HTR-8/SVneo (cell line): ENCODE results near the gene DOK6.
"Not testable (repeated sequence)": the region's sequence is repeated elsewhere in the genome, so short reads cannot be mapped to it uniquely, and the experiment has no call there.

ENCODE experiments used
- DNase-seq: peaks from one replicate; pipeline ENCODE4 v3.0.0; 2011; ENCODE audit warnings: low spot score, mixed read lengths; ENCODE audit not compliant: insufficient read length
- FAIRE-seq: peaks from 2 replicates; lab custom pipeline; 2011; peaks lifted over from hg19 to GRCh38; lab: Jason Lieb, UNC

DOK6 gene

DNA sequence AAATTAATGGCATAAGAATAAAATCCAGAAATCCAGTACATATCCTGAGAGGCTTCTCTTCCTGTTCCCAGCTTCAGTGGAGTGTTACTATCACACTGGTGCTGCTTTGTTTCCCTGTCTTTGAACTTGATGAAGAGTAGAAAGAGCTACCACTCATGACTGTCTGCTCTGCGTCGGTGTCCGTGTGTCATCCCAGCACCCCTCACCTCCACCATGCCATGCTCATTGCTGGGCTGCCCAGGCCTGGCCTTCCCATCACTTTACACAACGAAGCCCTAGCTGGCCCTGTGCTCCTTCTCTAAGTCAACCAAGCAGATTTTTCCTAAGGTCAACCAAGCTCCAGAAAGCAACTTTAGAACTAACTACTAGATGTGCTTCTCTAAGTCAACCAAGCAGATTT is 215.4 kb downstream of the DOK6 start:
- DNase-seq (no peak), FAIRE-seq (no peak)

DNA sequence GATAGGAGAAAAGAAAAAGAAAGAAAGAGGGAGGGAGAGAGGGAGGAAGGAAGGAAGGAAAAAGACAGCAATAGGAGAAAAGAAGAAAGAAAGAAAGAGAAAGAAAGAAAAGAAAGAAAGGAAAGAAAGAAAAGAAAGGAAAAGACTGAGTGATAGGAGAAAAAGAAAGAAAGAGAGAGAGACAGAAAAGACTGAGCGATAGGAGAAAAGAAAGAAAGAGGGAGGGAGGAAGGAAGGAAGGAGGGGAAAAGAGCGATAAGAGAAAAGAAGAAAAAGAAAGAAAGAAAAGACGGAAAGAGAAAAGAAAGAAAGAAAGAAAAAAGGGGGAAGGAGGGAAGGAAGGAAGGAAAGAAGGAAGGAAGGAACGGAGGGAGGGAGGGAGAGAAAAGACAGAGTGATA is 216.7 kb downstream of the DOK6 start:
- no peak for DNase-seq
- FAIRE-seq: no peak

DNA sequence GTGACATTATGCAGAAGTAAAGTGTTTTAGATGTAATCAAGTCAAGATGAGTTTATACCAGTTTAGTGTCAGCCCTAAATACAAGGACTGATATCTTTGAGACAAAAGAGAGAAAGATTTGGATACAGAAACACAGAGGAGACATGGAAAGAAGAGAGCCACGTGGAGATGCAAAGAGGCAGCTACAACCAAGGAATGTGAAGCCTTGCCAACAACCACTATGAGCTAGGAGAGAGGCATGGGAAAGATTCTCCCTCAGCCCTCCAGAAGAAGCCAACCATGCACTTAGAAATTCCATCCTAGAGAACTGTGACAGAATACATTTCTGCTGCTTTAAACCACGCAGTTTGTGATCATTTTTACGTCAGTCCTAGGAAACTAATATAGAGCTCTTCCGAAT is 217.2 kb downstream of the DOK6 start:
- FAIRE-seq (no peak), DNase-seq (no peak)

- FAIRE-seq (no peak), DNase-seq (no peak)
Measured at GRCh38 chr18:69622184-69622583, 221.5 kb downstream of the DOK6 start.

DNA sequence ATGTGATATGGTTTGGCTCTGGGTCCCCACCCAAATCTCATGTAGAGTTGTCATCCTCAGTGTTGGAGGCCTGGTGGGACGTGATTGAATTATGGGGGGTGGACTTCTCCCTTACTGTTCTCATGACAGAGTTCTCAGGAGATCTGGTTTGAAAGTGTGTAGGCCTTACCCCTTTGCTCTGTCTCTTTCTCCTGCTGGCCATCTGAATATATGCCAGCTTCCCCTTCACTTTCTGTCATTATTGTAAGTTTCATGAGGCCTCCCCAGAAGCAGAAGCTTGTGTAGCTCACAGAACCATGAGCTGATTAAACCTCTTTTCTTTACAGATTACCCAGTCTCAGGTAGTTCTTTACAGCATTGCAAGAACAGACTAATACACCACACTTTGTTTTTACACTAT is 222.3 kb downstream of the DOK6 start:
- DNase-seq (no peak), FAIRE-seq (no peak)

- FAIRE-seq (no peak), DNase-seq (no peak)
Measured at GRCh38 chr18:69626171-69626570, 225.5 kb downstream of the DOK6 start.

DNA sequence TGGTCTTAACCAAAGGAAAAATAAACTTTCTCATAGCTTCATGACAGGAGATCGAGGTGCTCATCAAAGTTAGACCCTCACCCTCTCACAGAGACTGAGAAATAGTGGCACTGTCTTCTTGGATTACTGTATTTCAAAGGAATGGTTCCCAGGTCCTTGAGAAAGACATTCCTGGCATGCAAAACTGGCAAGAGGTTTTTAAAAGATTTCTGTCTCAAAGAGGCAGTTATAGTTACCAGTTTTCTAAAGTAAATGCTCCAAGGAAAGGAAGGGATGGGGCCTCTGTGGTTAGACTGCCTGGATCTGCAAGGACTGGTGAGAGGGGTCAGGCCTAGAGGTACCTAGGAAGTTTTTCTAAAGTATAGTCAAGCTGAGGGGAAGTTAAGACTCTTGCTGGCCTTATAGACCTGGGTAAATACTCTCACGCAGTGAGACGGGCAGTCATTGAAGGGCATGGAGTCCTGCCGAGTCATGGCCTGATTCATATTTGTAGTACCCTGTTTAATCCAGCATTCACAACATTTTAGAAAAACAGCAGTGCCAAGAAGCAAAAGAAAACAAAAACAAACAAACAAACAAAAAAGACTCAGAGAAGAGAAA is 226.1 kb downstream of the DOK6 start:
- FAIRE-seq (no peak), DNase-seq (no peak)

DNA sequence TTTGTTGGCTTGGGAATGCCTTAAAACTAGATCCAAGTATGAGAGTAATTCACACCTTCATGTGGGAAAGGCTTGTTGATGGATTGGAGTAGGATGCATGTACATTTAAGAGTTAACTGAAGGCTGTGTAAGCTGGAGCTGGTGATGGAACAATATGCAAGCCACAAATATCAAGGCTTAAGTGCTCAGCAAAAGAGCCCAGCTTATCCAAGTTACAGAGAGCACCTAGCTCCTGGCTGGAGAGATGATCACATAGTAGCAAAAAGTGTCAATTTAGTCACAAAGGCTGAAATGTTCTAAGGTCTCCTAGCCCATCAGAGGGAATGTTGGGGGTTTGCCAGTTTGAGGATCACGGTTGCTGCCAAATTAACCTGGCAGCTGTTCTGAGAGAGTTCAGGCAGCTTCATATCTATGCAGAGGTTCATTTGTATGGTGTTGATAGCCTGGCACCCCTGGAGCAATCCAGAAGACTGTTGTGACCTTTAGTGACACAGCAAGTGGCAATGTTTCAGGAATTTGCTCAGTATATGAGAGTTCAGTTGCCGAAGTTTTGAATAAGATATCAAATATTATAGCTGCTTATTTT is 228.2 kb downstream of the DOK6 start:
- DNase-seq: no peak
- no peak for FAIRE-seq

- FAIRE-seq: no peak
Measured at GRCh38 chr18:69631281-69631680, 230.6 kb downstream of the DOK6 start.

GRCh38 chr18:69635482-69635881 is 234.8 kb downstream of the DOK6 start:
- DNase-seq (no peak), FAIRE-seq (no peak)

More at GRCh38 chr18:69631281-69631680, 230.6 kb downstream of the DOK6 start:
- no peak for DNase-seq

DNA sequence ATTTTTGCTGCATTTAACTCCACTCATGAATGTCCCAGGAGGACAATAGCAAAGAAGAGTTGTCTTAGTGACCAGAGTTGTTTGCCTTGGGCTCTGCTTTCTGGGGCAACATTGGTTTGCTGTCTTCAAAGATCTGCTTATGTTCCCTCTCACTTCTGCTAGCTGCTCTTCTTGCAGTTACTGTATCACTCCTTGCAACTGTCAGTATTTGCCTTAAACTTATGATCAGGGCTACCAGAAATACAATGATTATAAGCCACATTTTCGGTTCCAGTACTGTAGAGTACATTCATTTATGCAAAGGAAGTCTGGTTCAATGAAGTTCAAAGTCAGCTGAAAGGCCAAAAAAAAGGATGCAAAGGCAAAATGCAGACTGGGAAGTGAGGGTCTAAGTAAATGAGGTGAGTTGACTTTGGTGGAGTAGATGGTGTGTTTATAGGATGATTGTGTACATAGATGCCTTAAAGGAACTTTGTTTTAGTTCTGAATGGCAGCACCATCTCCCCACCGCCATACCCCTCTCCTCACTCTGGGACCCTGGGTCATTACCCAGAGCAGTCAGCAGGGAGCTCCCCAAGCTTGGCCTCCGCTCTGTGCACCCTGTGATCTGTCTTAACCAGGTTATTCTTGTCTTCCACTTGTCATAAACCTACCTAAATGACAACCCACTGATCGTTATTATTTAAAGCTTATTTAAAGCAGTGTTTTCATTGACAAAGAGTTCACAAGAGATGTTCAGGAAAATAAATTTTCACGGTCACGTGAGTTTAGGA is 236.0 kb downstream of the DOK6 start:
- FAIRE-seq (no peak), DNase-seq (no peak)

GRCh38 chr18:69638056-69638455 is 237.4 kb downstream of the DOK6 start:
- FAIRE-seq (no peak), DNase-seq (no peak)

GRCh38 chr18:69647702-69648101 is 247.0 kb downstream of the DOK6 start:
- no peak for FAIRE-seq
- no peak for DNase-seq

GRCh38 chr18:69648486-69648885 is 247.8 kb downstream of the DOK6 start:
- no peak for FAIRE-seq
- no peak for DNase-seq

DNA sequence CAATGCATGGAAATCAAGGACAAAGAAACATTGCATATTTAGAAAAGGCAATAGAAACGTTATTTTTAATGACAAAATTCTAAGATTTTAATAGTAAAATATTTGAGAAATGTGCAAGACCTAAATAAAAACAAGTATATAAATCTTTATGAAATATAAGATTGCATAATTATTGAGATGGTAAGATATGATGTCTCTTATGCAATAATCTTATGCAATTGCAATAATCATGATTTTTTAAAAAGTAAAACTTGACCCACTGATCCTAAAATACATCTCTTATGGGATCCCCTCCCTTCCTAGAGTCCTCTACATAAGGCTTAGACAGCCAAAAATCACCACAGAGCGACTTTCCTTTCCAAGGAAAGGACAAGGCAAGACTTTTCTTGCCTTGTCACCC is 249.0 kb downstream of the DOK6 start:
- DNase-seq (no peak), FAIRE-seq (no peak)

DNA sequence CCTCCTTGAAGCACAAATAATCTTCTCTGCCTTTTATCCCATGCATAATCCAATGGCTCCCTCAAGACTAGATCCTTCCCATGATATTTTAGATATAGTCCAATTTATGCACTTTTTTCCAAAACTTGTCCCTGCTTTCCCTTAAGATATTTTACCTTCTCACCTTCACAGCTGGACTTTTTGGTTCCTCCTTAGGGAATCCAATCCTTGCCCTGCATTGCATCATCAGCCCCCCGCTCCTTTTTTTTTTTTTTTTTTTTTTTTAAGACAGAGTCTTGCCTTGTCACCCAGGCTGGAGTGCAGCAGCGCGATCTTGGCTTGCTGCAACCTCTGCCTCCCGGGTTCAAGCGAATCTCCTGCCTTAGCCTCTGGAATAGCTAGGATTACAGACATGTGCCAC is 250.6 kb downstream of the DOK6 start:
- DNase-seq (no peak), FAIRE-seq (no peak)

- DNase-seq: no peak
- FAIRE-seq: no peak
Measured at GRCh38 chr18:69655816-69656215, 255.1 kb downstream of the DOK6 start.

GRCh38 chr18:69658103-69658502 is 257.4 kb downstream of the DOK6 start:
- DNase-seq (no peak), FAIRE-seq (no peak)

- FAIRE-seq: no peak
- no peak for DNase-seq
Measured at GRCh38 chr18:69658685-69659084, 258.0 kb downstream of the DOK6 start.

DNA sequence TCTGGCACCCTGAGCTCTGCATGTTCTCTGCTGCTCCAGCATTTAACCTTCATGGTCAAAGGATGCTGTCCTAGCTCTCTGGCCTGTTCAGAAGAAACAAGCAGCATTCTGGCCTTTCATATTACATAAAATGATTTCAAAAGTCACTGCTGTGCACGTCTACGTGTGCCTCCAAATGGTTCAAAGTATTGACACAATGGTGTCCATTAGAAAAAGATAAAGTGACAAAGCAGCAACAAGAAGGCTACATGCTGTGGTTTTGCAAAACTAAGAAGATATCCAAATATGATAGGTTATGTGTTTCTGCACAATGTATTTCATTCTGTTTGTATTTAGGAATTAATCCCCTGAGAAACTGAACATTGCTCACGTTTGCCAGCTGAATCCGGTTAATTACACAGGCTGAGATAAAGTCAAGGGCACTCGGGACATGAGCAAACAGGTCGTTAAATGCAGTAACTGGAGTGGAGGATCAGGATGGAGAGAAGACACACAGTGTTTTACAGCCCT is 258.5 kb downstream of the DOK6 start:
- DNase-seq (no peak), FAIRE-seq (no peak)

GRCh38 chr18:69662090-69662489 is 261.4 kb downstream of the DOK6 start:
- FAIRE-seq, DNase-seq: not testable (repeated sequence)
